Urinary bladder (tissue), 4 donors: ENCODE results near the gene LRCH2. TPM values are rescaled to one million over a fixed set of nuclear protein-coding genes. Genes with fewer than 3 reads are reported as not detected.

Experiments used
- DNase-seq: peaks from one replicate; pipeline ENCODE4 v3.0.0-alpha.2; 2015; ENCODE audit errors: extremely low spot score
- H3K27ac ChIP-seq: one replicate; pipeline ENCODE4 v1.5.1; 2013; ENCODE audit warnings: low read depth, mild to moderate bottlenecking, moderate library complexity
- H3K36me3 ChIP-seq: one replicate; pipeline ENCODE4 v1.6.1; 2013; ENCODE audit warnings: mild to moderate bottlenecking, moderate library complexity; ENCODE audit not compliant: insufficient read depth
- H3K4me1 ChIP-seq: one replicate; pipeline ENCODE4 v1.6.1; 2013; ENCODE audit warnings: mild to moderate bottlenecking, moderate library complexity; ENCODE audit not compliant: insufficient read depth
- H3K4me3 ChIP-seq: one replicate; pipeline ENCODE4 v1.5.1; 2013; ENCODE audit warnings: low read depth, low read length
- WGBS: extraction: QIAGEN DNeasy Blood & Tissue Kit; methylation state at CpG from one replicate; pipeline ENCODE4 v1.1.7; 2013; 5-methylcytosine and 5-hydroxymethylcytosine counted together
- polyA plus RNA-seq: library from polyadenylated mRNA; stranded (reverse); fragments of 200-250 nt; gene quantifications from one replicate; pipeline ENCODE4 v1.2.3, GENCODE V29; 2013
- total RNA-seq: library from RNA; depleted of rRNA; stranded (reverse); fragments of >200 nt; gene quantifications from one replicate; pipeline ENCODE4 v1.2.3, GENCODE V29; 2014
- donor health status: healthy with polysubstance abuse.
- donor health status: healthy.

Gene LRCH2
- total and polyA plus RNA-seq, 2 donors: 8.6 to 30.6 TPM

DNA sequence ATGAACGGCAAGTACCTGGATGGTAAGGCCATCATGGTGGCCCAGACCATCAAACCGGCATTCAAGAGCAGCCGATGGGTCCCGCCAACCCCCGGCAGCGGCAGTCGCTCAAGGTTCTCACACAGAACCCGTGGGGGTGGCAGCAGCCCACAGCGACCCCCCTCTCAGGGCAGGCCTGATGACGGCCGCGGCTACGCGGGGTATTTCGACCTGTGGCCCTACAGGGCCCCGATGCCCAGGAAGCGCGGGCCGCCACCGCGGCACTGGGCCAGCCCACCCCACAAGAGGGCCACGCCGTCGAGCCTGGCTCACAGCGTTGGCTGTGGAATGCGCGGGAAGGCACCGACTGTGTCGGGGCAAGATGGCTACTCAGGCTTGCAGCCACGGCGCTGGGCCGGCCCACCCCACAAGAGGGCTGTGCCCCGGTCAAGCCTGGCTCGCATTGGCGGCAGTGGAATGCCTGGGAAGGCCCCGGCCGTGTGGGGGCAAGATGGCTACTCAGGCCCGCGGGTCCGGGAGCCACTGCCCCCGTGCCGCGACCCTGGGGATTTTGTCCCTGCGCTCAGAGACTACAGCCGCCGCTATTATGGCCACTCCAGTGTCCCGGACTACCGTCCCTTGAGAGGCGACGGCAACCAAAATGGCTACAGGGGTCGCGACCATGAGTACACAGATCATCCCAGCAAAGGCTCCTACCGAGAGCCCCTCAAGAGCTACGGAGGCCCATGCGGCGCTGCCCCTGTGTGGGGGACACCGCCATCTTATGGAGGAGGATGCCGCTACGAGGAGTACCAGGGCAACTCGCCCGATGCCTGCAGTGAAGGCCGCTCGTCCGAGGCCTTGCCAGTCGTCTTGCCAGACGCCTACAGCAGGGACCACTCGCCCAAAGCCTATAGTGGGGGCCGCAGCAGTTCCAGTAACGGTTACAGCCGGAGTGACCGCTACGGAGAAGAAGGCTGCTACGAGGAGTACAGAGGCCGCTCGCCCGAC, 44.0 kb downstream of the LRCH2 start:
- Histone ChIP-seq H3K27ac (no peak overlapping the region), H3K36me3 (no peaks in the 10 kb centered on the region), H3K4me1 (no peaks in the 10 kb centered on the region), H3K4me3 (no peak overlapping the region)
- 96% methylated on average over 73 of the region's 76 CpGs for WGBS
- DNase-seq: no peak

- no peak for DNase-seq
- Histone ChIP-seq H3K4me3 (no peak within 1 kb of the TSS), H3K27ac (no peak within 1 kb of the TSS), H3K36me3 (no peaks in the 10 kb centered on the region), H3K4me1 (no peaks in the 10 kb centered on the region)
- WGBS: 96% methylated on average over 16 of the region's 16 CpGs
Observed at GRCh38 chrX:115189110-115189509, 44.8 kb downstream of the LRCH2 start, which contains the start of gene RBMXL3. RBMXL3 (plus strand) TSS chrX:115189410; CDS start chrX:115189442, 32 bp downstream.

DNA sequence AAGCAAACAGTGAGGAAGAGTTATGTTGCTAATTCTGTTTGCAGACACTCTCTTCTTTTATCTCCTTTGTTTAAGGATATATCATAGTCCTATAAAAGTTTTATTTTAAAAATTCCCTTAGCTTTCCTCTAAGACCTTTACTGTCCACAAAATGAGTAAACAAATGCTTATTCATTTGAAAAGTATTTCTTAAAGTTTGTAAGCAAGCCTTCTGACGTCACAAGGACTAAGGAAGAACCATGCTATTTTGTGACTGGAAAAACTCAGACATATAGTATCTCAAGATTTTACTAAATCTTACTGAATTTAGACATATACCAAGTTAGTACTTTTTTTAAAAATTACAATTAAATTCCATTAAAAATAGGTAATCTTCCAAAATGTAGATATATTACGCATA, 49.9 kb downstream of the LRCH2 start:
- no peak for DNase-seq
- Histone ChIP-seq H3K36me3 (no peaks in the 10 kb centered on the region), H3K27ac (no peak overlapping the region), H3K4me3 (no peak overlapping the region), H3K4me1 (no peaks in the 10 kb centered on the region)
- WGBS: 69% methylated on average over 2 of the region's 2 CpGs

GRCh38 chrX:115178473-115178872, 55.4 kb downstream of the LRCH2 start:
- H3K36me3 ChIP-seq: no peaks in the 10 kb centered on the region
- no peak overlapping the region for H3K4me3 ChIP-seq
- H3K27ac ChIP-seq: no peak overlapping the region
- no peaks in the 10 kb centered on the region for H3K4me1 ChIP-seq
- DNase-seq: no peak
- 85% methylated on average over 1 of the region's 1 CpG for WGBS

GRCh38 chrX:115177932-115178331, 56.0 kb downstream of the LRCH2 start:
- no peak overlapping the region for H3K4me3 ChIP-seq
- no peaks in the 10 kb centered on the region for H3K4me1 ChIP-seq
- no peak for DNase-seq
- no peaks in the 10 kb centered on the region for H3K36me3 ChIP-seq
- WGBS: 96% methylated on average over 4 of the region's 4 CpGs
- no peak overlapping the region for H3K27ac ChIP-seq

- no peak for DNase-seq
- Histone ChIP-seq H3K4me3 (no peak overlapping the region), H3K27ac (no peak overlapping the region), H3K4me1 (no peaks in the 10 kb centered on the region), H3K36me3 (no peaks in the 10 kb centered on the region)
- 84% methylated on average over 3 of the region's 3 CpGs for WGBS
Observed at GRCh38 chrX:115174548-115174947, 59.3 kb downstream of the LRCH2 start.

- DNase-seq: no peak
- H3K4me1 ChIP-seq: no peaks in the 10 kb centered on the region
- 76% methylated on average over 9 of the region's 9 CpGs for WGBS
Observed at GRCh38 chrX:115173181-115173580, 60.7 kb downstream of the LRCH2 start.

DNA sequence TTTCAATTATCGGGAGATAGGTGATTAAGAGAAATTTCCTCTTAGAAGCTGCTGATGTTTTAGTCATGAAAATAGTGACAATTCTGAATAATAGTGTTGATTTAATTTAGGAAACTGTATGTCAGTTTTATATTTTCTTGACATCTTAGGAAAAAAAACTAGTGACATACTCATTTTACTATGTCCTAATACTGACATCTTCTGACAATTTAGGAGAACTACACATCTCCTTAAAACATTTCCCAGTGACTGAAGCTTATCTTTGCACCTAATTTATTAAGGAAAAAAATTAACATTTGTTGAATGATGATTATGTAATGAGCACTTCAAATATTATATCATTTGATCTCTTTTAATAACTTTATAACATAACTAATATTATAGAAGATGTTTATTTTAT, 86.7 kb downstream of the LRCH2 start:
- H3K4me1 ChIP-seq: no peaks in the 10 kb centered on the region
- no peak for DNase-seq
- H3K4me3 ChIP-seq: no peak overlapping the region
- H3K27ac ChIP-seq: no peak overlapping the region
- 89% methylated on average over 1 of the region's 1 CpG for WGBS
- no peaks in the 10 kb centered on the region for H3K36me3 ChIP-seq

More at GRCh38 chrX:115173181-115173580, 60.7 kb downstream of the LRCH2 start:
- Histone ChIP-seq H3K36me3 (no peaks in the 10 kb centered on the region), H3K27ac (no peak overlapping the region), H3K4me3 (no peak overlapping the region)

- no peak for DNase-seq
- Histone ChIP-seq H3K27ac (no peak overlapping the region), H3K36me3 (no peaks in the 10 kb centered on the region), H3K4me1 (no peaks in the 10 kb centered on the region), H3K4me3 (no peak overlapping the region)
Observed at GRCh38 chrX:115142057-115142456, 91.8 kb downstream of the LRCH2 start.

- H3K36me3 ChIP-seq: no peaks in the 10 kb centered on the region
- WGBS: 89% methylated on average over 5 of the region's 5 CpGs
- no peak overlapping the region for H3K4me3 ChIP-seq
- H3K4me1 ChIP-seq: no peaks in the 10 kb centered on the region
- no peak for DNase-seq
- H3K27ac ChIP-seq: no peak overlapping the region
Observed at GRCh38 chrX:115138040-115138439, 95.9 kb downstream of the LRCH2 start.

- no peak for DNase-seq
- no peak overlapping the region for H3K4me3 ChIP-seq
- WGBS: 16% methylated on average over 3 of the region's 3 CpGs
- no peaks in the 10 kb centered on the region for H3K4me1 ChIP-seq
- no peak overlapping the region for H3K27ac ChIP-seq
- H3K36me3 ChIP-seq: no peaks in the 10 kb centered on the region
Observed at GRCh38 chrX:115134382-115134781, 99.5 kb downstream of the LRCH2 start.

- H3K36me3 ChIP-seq: no peaks in the 10 kb centered on the region
- no peaks in the 10 kb centered on the region for H3K4me1 ChIP-seq
- no peak for DNase-seq
- H3K4me3 ChIP-seq: no peak overlapping the region
- no peak overlapping the region for H3K27ac ChIP-seq
Observed at GRCh38 chrX:115112411-115112810, 121.5 kb downstream of the LRCH2 start.

- no peak overlapping the region for H3K27ac ChIP-seq
- H3K4me1 ChIP-seq: no peaks in the 10 kb centered on the region
- no peaks in the 10 kb centered on the region for H3K36me3 ChIP-seq
- 100% methylated on average over 4 of the region's 4 CpGs for WGBS
- no peak overlapping the region for H3K4me3 ChIP-seq
- no peak for DNase-seq
Observed at GRCh38 chrX:115098897-115099296, 135.0 kb downstream of the LRCH2 start.

GRCh38 chrX:115093191-115093590, 140.7 kb downstream of the LRCH2 start:
- DNase-seq: no peak
- H3K4me1 ChIP-seq: no peaks in the 10 kb centered on the region
- WGBS: 81% methylated on average over 1 of the region's 1 CpG
- H3K27ac ChIP-seq: no peak overlapping the region
- no peak overlapping the region for H3K4me3 ChIP-seq
- H3K36me3 ChIP-seq: no peaks in the 10 kb centered on the region
